Fibroblast of lung (primary cell): ENCODE results near the gene NOD1. TPM values are rescaled to one million over a fixed set of nuclear protein-coding genes. Genes with fewer than 3 reads are reported as not detected.
"Not testable (repeated sequence)": the region's sequence is repeated elsewhere in the genome, so short reads cannot be mapped to it uniquely, and the experiment has no call there.

ENCODE experiments used
- DNase-seq, 2 donors: peaks; one replicate each; pipeline versions ENCODE4 v3.0.0 to v3.0.0-alpha.2; 2010; ENCODE audit warnings: low read depth in 2 of 2
- H2AFZ ChIP-seq: 2 replicates; pipeline ENCODE4 v1.5.1; 2012; ENCODE audit warnings: low read length, control low read depth, inconsistent platforms
- H3K27ac ChIP-seq: 2 replicates; pipeline ENCODE4 v1.5.1; 2011; ENCODE audit warnings: low read length, control low read depth; ENCODE audit not compliant: insufficient read depth
- H3K27me3 ChIP-seq: 2 replicates; pipeline ENCODE4 v1.5.1; 2011; ENCODE audit warnings: mild to moderate bottlenecking, low read length; ENCODE audit not compliant: control insufficient read depth, insufficient read depth
- H3K36me3 ChIP-seq: 2 replicates; pipeline ENCODE4 v1.5.1; 2011; ENCODE audit warnings: low read length; ENCODE audit not compliant: control insufficient read depth, insufficient read depth
- H3K4me1 ChIP-seq: 2 replicates; pipeline ENCODE4 v1.5.1; 2011; ENCODE audit warnings: low read length; ENCODE audit not compliant: control insufficient read depth, insufficient read depth; ENCODE audit errors: extremely low read depth
- H3K4me2 ChIP-seq: 2 replicates; pipeline ENCODE4 v1.5.1; 2011; ENCODE audit warnings: low read length, control low read depth; ENCODE audit not compliant: insufficient read depth; ENCODE audit errors: extremely low read depth
- H3K4me3 ChIP-seq, 4 experiments: fragments of 200-600 bp in 1 of 4; sonication (generic) in 1 of 4; replicated peaks in 1 of 4; 2 replicates each; pipeline ENCODE4 v1.5.1; 2011 to 2016; ENCODE audit warnings: low read length in 4 of 4, low read depth in 3 of 4, mild to moderate bottlenecking in 3 of 4, control low read depth in 2 of 4, inconsistent platforms in 1 of 4, mixed read lengths in 1 of 4; ENCODE audit not compliant: insufficient read depth in 1 of 4; ENCODE audit errors: control extremely low read depth in 1 of 4
- H3K79me2 ChIP-seq: 2 replicates; pipeline ENCODE4 v1.5.1; 2012; ENCODE audit warnings: mild to moderate bottlenecking, low read length, inconsistent platforms; ENCODE audit not compliant: control insufficient read depth, insufficient read depth
- H3K9ac ChIP-seq: 2 replicates; pipeline ENCODE4 v1.5.1; 2011; ENCODE audit warnings: mild to moderate bottlenecking, low read length, control low read depth; ENCODE audit not compliant: insufficient read depth
- H3K9me3 ChIP-seq: 2 replicates; pipeline ENCODE4 v1.5.1; 2012; ENCODE audit warnings: low read depth, low read length; ENCODE audit not compliant: control insufficient read depth, insufficient read depth
- H4K20me1 ChIP-seq: 2 replicates; pipeline ENCODE4 v1.5.1; 2011; ENCODE audit warnings: low read length; ENCODE audit not compliant: control insufficient read depth, insufficient read depth; ENCODE audit errors: extremely low read depth
- EZH2 ChIP-seq: IDR thresholded peaks from 2 replicates; pipeline ENCODE4 v1.5.1; 2012; ENCODE audit warnings: low read length, control low read depth, mild to moderate bottlenecking; ENCODE audit errors: missing control alignments
- polyA minus RNA-seq: library from RNA; depleted of rRNA, polyadenylated mRNA; stranded (reverse); fragments of >200 nt; gene quantifications from 2 replicates; pipeline ENCODE4 v1.2.3, GENCODE V29; 2011; ENCODE audit warnings: low replicate concordance
- polyA plus RNA-seq, 2 donors: library from polyadenylated mRNA; depleted of rRNA in 1 of 2; stranded (reverse) in 1 of 2; unstranded in 1 of 2; fragments of >200 nt; gene quantifications; 2 replicates each; pipeline ENCODE4 v1.2.1, GENCODE V29; 2011 to 2012; ENCODE audit warnings: missing spikeins in 1 of 2
- total RNA-seq: library from RNA; depleted of rRNA; stranded (reverse); fragments of >200 nt; gene quantifications from 2 replicates; pipeline ENCODE4 v1.2.1, GENCODE V29; 2014
- TF ChIP-seq, protein P1 (sequence below), 2 donors: IDR thresholded peaks in 1 of 2; conservative IDR thresholded peaks in 1 of 2; 1 replicate in 1 of 2; 2 replicates in 1 of 2; pipeline ENCODE4 v1.5.1; 2011 to 2012; ENCODE audit warnings: low read length in 2 of 2, control low read depth in 1 of 2, inconsistent platforms in 1 of 2, low read depth in 1 of 2, mild to moderate bottlenecking in 1 of 2

Gene NOD1
- total RNA-seq (6.9 and 7.3 TPM in 2 replicates), polyA plus RNA-seq (2.8 and 3.3 TPM in 2 replicates), polyA minus RNA-seq (1.9 and 5.3 TPM in 2 replicates)
- 2.1 and 3.4 TPM in 2 replicates for polyA plus RNA-seq (2012)

DNA sequence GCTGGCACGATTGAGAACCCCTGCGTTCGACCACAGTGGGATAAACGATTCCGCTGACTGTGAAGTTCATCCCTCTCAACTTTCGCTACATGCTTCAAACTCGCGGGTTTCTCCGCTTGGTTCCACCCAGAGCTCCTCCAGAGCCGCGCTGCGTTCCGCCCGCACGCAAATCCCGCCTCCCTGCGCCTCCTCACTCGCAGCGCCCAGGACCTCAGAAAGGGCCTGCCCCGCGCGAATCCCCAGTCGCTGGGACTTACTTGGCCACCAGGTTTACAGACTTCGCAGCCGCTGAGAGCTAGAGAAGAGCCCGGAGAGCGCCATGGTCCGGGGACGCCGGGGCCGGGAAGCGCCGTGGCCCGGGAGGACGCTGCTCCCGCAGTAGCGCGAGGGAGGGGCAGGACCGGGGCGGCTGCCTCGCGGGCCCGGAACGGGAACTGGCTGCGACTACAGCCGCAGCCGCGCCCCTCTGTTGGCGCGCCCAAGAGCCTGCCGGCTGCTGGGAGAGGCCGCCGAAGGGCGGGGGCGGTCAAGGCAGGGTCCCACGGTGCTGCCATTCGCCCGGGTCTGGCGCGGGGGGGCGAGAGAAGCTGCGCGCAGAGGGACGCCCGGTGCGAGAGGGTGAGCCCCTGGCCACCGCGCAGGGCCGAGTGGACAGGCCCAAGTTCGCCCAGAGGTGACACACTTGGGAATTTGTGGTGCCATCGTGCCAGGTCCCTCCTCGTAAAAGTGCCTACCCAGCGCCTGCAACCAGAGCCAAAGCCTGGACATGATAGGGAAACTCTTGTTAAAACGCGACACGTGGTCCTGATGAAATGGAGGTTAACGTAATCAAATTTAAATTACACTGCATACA is at the start of gene NOD1:
NOD1 (minus strand) TSS at position 436 of the 853 bp plus-strand sequence. CDS start 21,863 bp downstream, outside the sequence.
- Histone ChIP-seq H3K27me3 (no peaks in the 10 kb centered on the region), H3K27ac (peak within 1 kb of the TSS; percentile 78)
- TF ChIP-seq EZH2: no peak
- TF ChIP-seq, protein P1, sequence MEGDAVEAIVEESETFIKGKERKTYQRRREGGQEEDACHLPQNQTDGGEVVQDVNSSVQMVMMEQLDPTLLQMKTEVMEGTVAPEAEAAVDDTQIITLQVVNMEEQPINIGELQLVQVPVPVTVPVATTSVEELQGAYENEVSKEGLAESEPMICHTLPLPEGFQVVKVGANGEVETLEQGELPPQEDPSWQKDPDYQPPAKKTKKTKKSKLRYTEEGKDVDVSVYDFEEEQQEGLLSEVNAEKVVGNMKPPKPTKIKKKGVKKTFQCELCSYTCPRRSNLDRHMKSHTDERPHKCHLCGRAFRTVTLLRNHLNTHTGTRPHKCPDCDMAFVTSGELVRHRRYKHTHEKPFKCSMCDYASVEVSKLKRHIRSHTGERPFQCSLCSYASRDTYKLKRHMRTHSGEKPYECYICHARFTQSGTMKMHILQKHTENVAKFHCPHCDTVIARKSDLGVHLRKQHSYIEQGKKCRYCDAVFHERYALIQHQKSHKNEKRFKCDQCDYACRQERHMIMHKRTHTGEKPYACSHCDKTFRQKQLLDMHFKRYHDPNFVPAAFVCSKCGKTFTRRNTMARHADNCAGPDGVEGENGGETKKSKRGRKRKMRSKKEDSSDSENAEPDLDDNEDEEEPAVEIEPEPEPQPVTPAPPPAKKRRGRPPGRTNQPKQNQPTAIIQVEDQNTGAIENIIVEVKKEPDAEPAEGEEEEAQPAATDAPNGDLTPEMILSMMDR (conservative IDR thresholded peaks at IDR 0.05 in 1 of 2, IDR thresholded peaks at IDR 0.05 in 1 of 2; ENCODE audit: low read depth in 1 of 2, low read length in 2 of 2): peak in 1 of 2 donors; percentile 5

DNA sequence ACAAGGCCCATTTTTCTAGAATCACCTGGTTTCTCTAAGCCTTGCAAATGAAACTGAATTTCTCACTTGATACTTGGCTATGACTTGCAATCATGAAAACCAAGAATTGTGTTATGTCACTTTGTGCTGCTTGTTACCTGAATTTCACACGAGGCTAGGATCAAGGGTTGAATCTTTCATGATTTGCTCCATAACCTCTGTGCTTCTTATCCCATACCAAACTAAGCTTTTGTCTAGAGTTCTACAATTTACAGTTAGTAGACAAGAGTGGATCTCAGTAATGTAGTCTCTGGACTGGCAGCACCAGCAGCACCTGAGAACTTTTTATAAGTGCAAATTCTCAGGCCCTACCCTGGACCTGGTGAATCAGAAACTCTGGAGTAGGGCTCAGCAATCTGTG is 48.7 kb upstream of the NOD1 start:
- H3K4me3 ChIP-seq, H3K36me3 ChIP-seq, H3K9ac ChIP-seq, H3K79me2 ChIP-seq, H3K4me1 ChIP-seq, H4K20me1 ChIP-seq, H3K4me2 ChIP-seq, DNase-seq, H3K9me3 ChIP-seq, H3K27ac ChIP-seq, H3K27me3 ChIP-seq, H2AFZ ChIP-seq: not testable (repeated sequence)

More for the DNA sequence above, at the start of gene NOD1:
- peak within 1 kb of the TSS; percentile 56 to 83 (median 77) for H3K4me3 ChIP-seq
- no peaks in the 10 kb centered on the region for H4K20me1 ChIP-seq
- peak within 1 kb of the TSS; percentile 30 for H2AFZ ChIP-seq
- peak within 1 kb of the TSS; percentile 81 for H3K4me2 ChIP-seq
- peaks cover 12% of the 10 kb centered on the region for H3K4me1 ChIP-seq
- peak within 1 kb of the TSS; percentile 87 for H3K9ac ChIP-seq
- peaks cover 2% of the 10 kb centered on the region for H3K79me2 ChIP-seq
- H3K36me3 ChIP-seq: no peaks in the 10 kb centered on the region
- H3K9me3 ChIP-seq: no peaks in the 10 kb centered on the region
- peak; percentile 77 to 81 for DNase-seq

DNA sequence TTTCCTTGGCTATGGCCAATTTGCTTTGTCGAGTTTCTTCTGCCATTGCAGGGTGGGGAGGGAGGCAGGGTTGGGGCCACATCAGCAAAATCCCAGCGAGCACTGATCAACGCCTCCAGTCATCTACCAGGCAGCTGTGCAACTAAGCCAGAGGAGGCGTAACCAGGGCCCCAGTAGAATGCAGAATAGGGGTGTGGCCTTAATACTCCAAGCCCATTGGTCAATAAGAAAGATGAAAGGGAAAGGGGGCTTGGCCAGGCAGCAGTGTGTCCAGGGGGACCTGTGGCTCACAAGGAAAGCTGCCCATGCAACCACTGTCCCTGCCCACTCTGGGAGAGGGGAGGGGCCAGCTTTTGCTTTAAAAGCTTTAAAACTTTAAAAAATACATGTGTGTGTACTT is 47.6 kb upstream of the NOD1 start:
- Histone ChIP-seq H3K27ac (no peak overlapping the region), H3K4me2 (no peak overlapping the region), H3K4me3 (no peak overlapping the region), H3K36me3 (no peaks in the 10 kb centered on the region), H3K4me1 (no peaks in the 10 kb centered on the region), H3K9me3 (no peaks in the 10 kb centered on the region), H3K9ac (no peak overlapping the region), H2AFZ (no peak overlapping the region), H3K79me2 (no peaks in the 10 kb centered on the region), H3K27me3 (no peaks in the 10 kb centered on the region), H4K20me1 (no peaks in the 10 kb centered on the region)
- TF ChIP-seq, protein P1 (conservative IDR thresholded peaks at IDR 0.05 in 1 of 2, IDR thresholded peaks at IDR 0.05 in 1 of 2; ENCODE audit: low read depth in 1 of 2, low read length in 2 of 2): no peak
- TF ChIP-seq EZH2: no peak
- no peak for DNase-seq
